ENCODE results near the gene CCDC12.

Gene CCDC12

GRCh38 chr3:46888705-46889104 lies 87.8 kb downstream of the CCDC12 start:
- DNase-seq = no peak

DNA sequence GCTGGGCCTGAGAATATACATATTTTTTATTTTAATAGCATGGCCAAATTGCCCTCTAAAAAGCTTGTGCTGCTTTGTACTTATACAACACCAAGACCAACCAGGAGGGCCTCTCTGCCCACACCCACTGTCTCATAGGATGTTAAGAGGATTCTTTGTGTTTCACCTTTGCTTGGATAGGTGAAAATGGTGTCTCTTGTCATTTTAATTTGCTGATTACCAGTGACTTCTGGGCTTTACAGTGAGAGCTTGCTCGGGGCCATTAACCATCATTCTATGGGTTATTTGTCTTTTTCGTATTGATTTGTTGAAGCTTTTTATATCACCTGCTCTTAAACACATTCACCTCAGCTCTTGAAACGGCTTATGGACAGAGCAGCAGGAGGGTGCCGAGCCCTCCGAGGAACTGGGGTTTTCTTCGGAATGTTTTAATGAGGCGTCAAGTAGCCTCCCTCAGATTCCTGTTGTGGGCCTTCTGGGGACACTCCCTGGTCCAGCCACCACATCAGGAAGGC lies 88.5 kb downstream of the CCDC12 start:
- DNase-seq = no peak

GRCh38 chr3:46885612-46886011 lies 90.9 kb downstream of the CCDC12 start:
- DNase-seq = no peak

DNA sequence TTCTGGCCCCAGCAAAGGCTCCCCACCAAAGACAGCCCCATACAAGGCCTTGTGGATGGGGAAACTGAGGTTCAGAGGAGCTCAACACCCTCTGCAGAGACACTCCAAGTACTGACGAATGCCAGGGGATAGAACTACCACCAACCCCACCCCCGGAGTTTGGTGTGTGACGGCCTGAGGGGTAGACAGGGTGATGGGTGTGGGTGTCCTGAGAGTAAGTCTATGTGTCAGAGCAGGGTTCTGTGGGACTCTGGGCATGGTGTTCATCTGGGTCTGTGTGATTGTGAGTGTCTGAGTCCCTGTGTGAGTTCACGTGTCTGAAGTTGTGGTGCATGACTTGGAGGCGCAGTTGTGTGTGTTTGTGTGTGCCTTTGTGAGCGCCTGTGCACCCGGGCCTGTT lies 91.6 kb downstream of the CCDC12 start:
- no peak for DNase-seq

DNA sequence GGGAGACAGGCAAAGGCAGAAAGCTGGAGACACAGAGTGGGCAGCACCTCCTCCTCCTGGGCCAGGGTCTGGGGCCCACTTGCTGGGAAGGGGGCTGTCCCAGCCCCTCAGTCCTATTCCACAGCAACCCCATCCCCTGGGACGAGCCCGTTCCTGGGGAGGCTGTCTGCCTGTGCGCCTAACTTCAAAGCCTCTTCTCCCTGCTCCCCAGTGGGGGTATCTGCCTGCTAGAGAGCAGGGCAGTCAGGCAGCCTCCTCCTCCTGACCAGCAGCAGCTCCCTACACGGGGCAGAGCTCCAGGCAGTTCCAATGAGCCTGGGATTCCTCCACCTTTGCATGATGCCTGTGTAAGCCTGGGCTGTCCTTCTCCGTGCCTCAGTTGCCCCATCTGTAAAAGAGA lies 92.1 kb downstream of the CCDC12 start:
- DNase-seq = no peak

DNA sequence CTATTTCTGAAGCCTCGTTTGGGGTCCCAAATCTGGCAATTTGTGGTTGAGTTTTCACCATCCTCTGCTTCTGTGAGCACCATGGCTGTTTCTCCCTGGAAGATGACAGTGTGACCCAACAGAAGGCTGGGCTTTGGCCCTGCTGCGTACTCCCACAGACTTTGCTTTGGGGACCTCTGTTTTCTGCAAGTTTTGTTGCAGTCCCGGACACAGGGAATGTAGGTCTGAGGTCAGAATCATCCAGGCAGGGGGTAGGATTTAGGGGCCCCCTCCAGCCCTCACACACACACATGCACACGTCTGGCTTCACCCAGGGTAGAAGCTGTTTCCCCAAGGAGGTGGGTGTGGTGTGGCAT lies 92.7 kb downstream of the CCDC12 start:
- no peak for DNase-seq

DNA sequence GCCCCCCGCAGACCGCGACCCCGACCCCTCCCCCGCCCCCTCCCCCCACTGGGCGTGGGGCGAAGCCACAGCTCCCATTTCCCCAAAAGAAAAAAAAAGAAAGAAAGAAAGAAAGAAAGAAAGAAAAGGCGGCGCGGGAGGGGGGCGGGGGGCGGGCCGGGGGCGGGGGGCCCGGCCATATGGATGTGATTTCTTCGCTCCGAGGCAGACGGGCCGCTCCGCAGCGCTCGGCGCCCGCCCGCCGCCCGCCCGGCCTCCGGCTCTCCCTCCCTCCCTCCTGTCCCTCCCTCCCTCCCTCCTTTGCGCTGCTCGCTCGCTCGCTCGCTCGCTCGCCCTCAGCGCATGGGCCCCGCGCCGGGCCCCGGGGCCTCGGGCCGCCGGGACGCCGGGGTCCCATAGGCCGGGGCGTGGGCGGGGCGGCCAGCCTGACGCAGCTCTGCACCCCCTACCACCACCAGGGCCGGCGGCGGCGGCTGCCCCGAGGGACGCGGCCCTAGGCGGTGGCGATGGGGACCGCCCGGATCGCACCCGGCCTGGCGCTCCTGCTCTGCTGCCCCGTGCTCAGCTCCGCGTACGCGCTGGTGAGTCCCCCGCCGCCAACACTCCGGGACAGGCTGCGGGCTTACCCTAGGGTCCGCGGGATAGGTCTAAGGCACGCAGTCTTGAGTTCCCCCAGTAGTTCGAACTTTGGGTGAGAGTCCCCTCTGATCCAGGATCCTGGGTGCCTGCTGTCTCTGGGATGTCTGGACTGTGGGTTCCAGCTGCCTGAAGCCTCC lies 93.3 kb downstream of the CCDC12 start:
- peak; percentile 9 for DNase-seq

DNA sequence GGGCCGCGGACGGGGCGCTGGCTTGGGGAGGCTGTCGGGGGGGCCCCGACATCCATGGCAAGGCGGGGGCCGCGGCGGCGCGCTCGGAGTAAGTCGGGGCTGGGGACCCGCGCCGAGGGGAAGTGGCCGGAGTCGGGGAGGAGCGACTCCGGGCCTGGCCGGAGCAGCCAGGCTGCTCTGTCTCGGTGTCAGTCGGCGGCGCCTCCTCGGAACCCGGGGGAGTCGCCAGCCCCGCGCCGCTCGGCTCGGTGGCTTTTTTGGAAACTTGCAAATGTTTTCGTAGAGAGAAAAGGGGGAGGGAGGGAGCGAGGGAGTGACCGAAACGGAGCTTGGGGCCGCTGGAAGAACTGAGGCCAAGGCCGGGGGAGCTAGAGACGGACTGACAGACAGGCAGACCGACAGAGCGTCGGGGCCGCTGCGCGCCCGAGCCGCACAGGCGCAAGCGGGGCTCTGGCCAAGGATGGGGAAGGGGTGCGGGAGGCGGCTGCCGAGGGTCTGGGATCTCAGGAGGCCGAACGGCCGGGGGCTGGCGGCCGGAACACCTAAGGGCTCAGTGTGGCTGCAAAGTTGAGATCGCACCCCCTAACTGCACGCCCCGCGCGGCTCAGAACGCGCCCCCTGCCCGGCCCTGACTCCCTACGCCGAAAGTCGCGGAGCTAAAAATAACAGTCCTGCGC lies 94.0 kb downstream of the CCDC12 start:
- DNase-seq = no peak

- no peak for DNase-seq
These were observed 94.8 kb downstream of the CCDC12 start for GRCh38 chr3:46881596-46882376.

DNA sequence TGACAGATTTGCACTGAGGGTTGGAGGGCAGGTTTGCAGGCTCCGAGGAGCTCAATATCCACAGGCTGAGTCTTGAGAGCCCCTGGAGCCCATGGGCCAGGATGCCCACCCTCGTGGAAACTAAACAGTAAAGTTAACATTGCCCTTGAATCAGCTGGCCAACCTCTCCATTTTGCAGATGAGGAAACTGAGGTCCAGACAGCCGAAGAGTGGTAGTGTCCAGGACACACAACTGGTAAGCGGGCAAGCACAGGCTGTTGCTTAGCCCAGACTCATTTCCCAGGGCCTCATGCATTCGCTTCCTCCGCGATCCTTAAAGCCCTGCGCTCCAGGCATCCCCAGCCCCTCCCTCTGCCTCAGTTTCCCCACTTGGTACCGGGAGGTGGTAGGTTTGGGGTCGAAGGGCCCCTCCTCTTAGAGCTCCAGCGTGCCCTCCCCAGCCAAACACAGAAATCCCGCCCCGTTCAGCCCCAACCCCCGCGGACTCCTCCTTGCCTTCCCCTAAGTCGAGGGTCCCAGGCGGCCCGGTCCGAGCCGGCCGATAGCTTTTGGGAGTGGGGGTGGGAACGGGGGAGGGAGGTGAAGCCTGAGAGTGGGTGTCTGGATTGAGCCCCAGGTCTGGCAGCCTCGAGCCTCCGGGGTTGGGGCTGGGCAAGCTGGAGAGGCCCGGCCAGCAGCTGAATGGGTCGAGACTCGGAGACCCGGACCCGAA lies 95.5 kb downstream of the CCDC12 start:
- no peak for DNase-seq

DNA sequence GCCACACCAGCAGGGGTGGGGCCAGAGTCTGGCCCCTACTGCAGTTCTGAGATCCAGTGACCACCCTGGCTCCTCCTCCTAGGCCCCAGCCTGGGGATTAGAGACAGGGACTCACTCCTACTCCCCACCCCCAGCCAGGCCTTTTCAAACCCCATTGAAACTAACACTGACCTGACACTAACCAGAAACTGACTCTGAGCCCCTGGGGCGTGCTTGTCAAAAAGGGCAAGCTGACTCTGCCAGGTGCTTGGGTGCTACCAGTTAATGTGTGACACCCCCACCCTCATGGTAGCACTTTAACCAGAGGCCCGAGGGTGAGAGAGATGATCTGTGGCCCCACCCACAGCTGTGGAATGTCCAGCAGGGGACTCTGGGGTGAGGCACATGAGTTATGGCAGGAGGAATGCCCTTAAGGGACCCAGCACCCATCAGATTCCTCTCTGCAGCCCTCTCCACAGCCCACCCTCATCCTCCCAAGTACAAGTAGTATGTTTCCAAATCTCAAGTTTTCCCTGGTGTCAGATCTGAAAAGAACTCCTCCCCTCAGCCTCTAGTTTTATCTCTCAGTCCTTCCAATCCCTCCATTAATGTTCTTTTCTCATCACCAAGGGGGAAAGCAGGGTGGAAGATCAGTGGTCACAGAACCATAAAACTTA lies 97.6 kb downstream of the CCDC12 start:
- DNase-seq = no peak

- DNase-seq = no peak
These were observed 99.0 kb downstream of the CCDC12 start, which contains the start of gene PTH1R for GRCh38 chr3:46877406-46878125. Gene PTH1R (plus strand): TSS chr3:46877721. CDS start chr3:46883560, 5,839 bp downstream.

- no peak for DNase-seq
These were observed 99.9 kb downstream of the CCDC12 start for GRCh38 chr3:46876313-46877300.

DNA sequence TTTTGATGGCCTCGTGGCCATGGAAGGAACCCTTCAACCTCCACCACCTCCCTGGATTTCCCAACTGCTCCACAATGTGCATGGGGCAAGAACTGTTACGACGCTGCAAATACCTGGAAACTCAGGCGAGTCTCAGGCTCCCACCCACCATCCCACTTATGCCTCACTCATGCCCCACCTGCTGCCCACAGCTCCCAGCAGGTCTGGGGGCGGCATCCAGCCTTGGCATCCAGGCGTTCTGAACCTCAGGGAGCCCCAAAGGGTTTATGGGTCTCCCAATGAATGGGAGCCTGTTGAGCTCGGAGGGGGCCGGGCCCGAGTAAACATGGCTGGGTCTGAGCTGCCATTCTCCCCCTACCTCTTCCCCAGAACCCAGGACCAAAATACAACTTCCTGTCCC lies 101.0 kb downstream of the CCDC12 start:
- DNase-seq = no peak

GRCh38 chr3:46874430-46874829 lies 102.1 kb downstream of the CCDC12 start:
- DNase-seq = no peak

GRCh38 chr3:46873521-46873920 lies 103.0 kb downstream of the CCDC12 start:
- no peak for DNase-seq
